GM12875 (cell line): ENCODE data around the gene ITIH4.

ENCODE experiments used
- H3K4me3 ChIP-seq: one replicate; pipeline ENCODE4 v1.5.1; 2011; ENCODE audit warnings: low read depth, low read length, control low read depth
- TF ChIP-seq, protein P1 (sequence below): IDR thresholded peaks from 2 replicates; pipeline ENCODE4 v1.5.1; 2011; ENCODE audit warnings: low read depth, mild to moderate bottlenecking, control low read depth, inconsistent platforms, low read length, moderate library complexity, borderline replicate concordance; ENCODE audit not compliant: insufficient read depth

Gene ITIH4

DNA sequence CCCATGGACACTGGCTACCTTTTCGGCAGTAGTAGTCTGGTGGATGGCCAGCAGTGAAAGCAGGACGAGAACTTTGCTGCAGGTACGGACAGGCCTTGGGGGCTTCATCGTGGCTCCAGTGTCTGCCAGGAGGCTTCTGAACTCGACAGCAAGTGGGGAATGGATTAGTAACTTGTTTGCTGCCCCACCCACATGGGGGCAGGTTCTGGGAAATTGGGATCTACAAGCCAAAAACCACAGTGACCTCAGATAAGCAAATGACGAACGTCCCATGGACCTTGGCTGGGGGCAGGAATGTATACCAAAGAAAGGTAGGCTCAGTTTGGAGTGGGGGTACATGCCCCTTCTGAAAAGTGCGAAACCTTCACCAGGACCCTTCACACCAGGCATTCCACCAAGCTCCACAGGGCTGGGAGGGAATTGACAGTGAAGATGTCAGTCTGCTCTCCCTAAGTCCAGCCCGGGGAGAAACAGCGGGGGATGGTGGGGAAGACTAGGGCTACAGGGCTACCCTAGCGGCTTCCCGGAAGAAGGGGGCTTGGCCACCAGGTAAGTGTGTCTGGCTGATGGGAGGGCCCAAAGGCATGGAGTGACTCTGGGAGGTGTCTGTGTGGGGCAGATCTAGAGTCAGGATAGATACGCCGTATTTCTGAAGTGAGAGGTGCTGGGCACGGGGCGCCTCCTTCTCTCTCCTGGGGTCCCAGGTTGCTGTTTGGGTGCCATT is at the start of gene ITIH4:
TSS of gene ITIH4 (minus strand) at position 138 of the 724 bp plus-strand sequence. CDS start at position 108, 30 bp downstream.
- TF ChIP-seq, protein P1, sequence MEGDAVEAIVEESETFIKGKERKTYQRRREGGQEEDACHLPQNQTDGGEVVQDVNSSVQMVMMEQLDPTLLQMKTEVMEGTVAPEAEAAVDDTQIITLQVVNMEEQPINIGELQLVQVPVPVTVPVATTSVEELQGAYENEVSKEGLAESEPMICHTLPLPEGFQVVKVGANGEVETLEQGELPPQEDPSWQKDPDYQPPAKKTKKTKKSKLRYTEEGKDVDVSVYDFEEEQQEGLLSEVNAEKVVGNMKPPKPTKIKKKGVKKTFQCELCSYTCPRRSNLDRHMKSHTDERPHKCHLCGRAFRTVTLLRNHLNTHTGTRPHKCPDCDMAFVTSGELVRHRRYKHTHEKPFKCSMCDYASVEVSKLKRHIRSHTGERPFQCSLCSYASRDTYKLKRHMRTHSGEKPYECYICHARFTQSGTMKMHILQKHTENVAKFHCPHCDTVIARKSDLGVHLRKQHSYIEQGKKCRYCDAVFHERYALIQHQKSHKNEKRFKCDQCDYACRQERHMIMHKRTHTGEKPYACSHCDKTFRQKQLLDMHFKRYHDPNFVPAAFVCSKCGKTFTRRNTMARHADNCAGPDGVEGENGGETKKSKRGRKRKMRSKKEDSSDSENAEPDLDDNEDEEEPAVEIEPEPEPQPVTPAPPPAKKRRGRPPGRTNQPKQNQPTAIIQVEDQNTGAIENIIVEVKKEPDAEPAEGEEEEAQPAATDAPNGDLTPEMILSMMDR = no peak

DNA sequence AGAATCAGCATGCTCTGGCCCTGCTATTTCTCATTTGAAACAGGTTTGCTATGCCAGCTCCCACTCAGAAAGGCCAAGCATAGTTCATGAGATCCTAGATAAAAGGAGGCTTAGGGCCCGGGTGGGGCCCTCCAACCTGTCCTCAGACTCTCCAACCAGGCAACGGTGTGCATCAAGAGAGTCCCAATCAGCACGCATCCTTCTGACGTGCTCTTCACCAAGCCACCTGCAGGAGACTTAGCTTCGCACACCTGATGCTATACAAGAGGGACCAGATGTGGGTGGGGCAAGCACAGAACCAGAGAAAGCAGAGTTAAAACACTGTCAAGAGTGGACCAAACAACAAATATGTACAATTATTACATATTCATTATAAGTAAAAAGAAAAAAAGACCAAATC is 49.6 kb upstream of the ITIH4 start:
- TF ChIP-seq, protein P1 = 0 out of 2 replicates have a peak, but pooled peaks have one; percentile 2
- no peak overlapping the region for H3K4me3 ChIP-seq

More for the DNA sequence above, at the start of gene ITIH4:
- no peak within 1 kb of the TSS for H3K4me3 ChIP-seq

DNA sequence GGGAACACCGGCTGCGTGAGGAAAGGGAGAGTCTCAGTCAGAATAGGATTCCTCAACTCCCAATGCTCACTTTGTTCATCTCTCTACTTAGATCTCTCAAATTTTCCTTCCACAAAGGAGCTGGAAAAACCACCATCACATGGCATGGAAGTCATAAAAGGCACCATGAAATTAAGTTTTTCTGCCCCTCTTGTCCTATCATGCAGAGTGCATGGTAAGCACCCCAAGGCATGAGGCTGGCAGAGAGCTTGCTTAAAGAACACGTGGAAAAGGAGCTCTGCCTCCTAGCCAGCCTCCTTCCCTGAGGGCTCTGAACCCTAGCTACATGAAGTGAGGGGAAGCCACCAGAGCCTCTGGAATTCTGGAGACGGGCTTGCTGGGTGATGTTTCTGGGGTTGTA is 49.1 kb upstream of the ITIH4 start:
- TF ChIP-seq, protein P1 = no peak
- H3K4me3 ChIP-seq = no peak overlapping the region

DNA sequence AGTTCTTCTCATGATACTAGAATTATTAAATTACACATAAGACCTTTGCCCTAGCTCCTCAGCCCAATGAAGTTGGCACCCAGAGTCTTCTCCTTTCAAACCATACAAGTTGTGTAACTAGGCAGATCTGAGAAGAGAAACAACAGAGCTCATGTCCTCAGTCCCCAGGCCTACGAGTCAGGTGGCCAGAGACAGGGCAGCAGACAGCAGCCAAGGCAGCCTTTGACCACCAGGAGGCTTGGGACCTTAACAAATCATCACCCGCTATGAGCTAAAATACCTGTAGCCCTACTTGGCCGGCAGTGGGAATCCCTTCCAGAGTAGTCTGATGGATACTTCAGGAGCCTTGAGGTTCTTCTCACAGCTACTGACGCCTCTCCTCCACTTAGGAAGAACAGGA is 48.6 kb upstream of the ITIH4 start:
- TF ChIP-seq, protein P1 = no peak
- H3K4me3 ChIP-seq = no peak overlapping the region

DNA sequence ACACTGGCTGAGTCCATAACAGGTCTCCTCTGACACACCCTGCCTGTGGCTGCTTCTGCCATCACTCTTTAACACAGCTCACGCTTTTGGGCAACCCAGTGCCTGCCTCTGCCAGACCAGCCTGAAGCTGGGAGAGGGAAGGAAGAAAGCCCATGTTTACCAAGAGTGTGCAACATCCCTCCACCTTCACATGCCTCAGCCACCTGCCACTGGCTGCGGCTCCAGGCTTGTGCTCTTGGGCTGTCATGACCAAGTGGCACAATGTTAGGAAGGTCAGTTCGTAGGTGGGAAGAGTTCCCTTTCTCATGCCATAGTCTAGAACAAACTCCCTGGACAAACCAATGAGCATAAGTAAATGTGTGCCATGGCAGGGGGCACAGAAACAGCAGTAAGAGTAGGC is 46.6 kb upstream of the ITIH4 start:
- no peak overlapping the region for H3K4me3 ChIP-seq
- TF ChIP-seq, protein P1 = no peak

DNA sequence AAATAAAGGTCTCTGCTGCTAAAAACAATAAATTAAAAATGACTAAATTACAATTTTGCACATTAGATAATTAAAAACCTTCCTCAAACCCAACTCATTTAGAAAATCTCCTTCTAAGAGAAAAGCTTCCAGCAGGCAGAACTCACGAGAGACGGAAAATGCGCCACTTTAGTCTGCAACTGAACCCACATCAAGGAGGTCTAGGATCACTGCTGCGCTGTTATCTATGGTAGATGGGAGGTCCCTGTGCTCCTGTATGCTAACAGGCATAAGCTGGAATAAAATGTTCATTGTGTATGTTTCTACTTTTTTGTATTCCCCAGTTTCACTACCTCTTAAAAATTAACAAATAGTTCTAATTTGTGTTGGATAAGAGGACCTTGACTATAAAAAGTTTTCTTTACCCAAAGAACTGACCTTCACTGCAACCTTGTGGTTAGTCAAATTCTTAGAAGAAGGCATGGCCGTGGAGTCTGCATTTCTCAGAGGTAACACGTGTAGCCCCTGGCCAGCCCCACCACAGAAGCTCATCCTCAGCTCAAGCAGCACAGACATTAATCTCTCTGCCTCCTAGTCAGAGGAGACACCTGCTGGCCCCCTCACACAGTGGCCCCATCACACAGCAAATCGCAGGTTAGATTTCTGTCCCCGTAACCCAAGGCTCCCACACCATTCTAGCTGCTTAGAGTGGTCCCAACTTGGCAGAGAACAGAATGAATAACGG is 44.6 kb upstream of the ITIH4 start:
- TF ChIP-seq, protein P1 = no peak
- no peak overlapping the region for H3K4me3 ChIP-seq
